Heart left ventricle (tissue), 16 donors: Measurements from ENCODE around the gene CD302. TPM values are rescaled to one million over a fixed set of nuclear protein-coding genes. Genes with fewer than 3 reads are reported as not detected.

ENCODE experiments used
- ATAC-seq, 4 donors: fragments of 200-7000 bp; cut with Tn5 transposase; one replicate each; pipeline ENCODE4 v1.9.1; 2020 to 2022; ENCODE audit warnings: moderate library complexity in 4 of 4, mild to moderate bottlenecking in 3 of 4, moderate number of reproducible peaks in 1 of 4
- DNase-seq, 5 donors: peaks; one replicate each; pipeline ENCODE4 v3.0.0-alpha.2; 2020
- H3K27ac ChIP-seq, 12 donors: fragments of 200-600 bp; sonication (generic) in 4 of 12; one replicate each; pipeline versions ENCODE4 v1.5.0 to v1.8.0; 2016 to 2022; ENCODE audit warnings: mild to moderate bottlenecking in 2 of 12
- H3K27me3 ChIP-seq, 9 donors: fragments of 200-600 bp; sonication (generic) in 2 of 9; one replicate each; pipeline versions ENCODE4 v1.5.1 to v1.8.0; 2016 to 2022; ENCODE audit warnings: mild to moderate bottlenecking in 3 of 9
- H3K36me3 ChIP-seq, 9 donors: fragments of 200-600 bp; sonication (generic) in 2 of 9; one replicate each; pipeline versions ENCODE4 v1.5.0 to v1.8.0; 2018 to 2022; ENCODE audit warnings: mild to moderate bottlenecking in 2 of 9
- H3K4me1 ChIP-seq, 12 donors: fragments of 200-600 bp; sonication (generic) in 4 of 12; one replicate each; pipeline versions ENCODE4 v1.5.0 to v1.8.0; 2016 to 2022; ENCODE audit warnings: mild to moderate bottlenecking in 3 of 12
- H3K4me3 ChIP-seq, 12 donors: fragments of 200-600 bp; sonication (generic) in 4 of 12; one replicate each; pipeline versions ENCODE4 v1.5.0 to v1.8.0; 2017 to 2022; ENCODE audit warnings: mild to moderate bottlenecking in 9 of 12, moderate library complexity in 4 of 12
- H3K9me3 ChIP-seq, 12 donors: fragments of 200-600 bp; sonication (generic) in 4 of 12; one replicate each; pipeline versions ENCODE4 v1.5.0 to v1.8.0; 2016 to 2022; ENCODE audit warnings: mild to moderate bottlenecking in 1 of 12
- CTCF ChIP-seq, 12 donors: fragments of 200-600 bp; sonication (generic) in 4 of 12; IDR thresholded peaks; one replicate each; pipeline versions ENCODE4 v1.5.0 to v1.8.0; 2018 to 2022; ENCODE audit warnings: antibody characterized with exemption in 12 of 12, mild to moderate bottlenecking in 5 of 12
- POLR2A ChIP-seq, 2 donors: fragments of 450-650 bp; IDR thresholded peaks; one replicate each; pipeline ENCODE4 v1.6.1; 2017; ENCODE audit warnings: antibody characterized with exemption in 2 of 2, mild to moderate bottlenecking in 2 of 2, moderate library complexity in 2 of 2
- WGBS, 4 donors: extraction: QIAGEN DNeasy Blood & Tissue Kit in 2 of 4; methylation state at CpG; one replicate each; pipeline versions ENCODE4 v1.1.5 to v1.1.7; 2013 to 2018; 5-methylcytosine and 5-hydroxymethylcytosine counted together
- intact Hi-C, 10 donors: fragments of 100-400 bp; cut with DNase I; formaldehyde crosslinking; loops; one replicate each; pipeline versions ENCODE4 v1.11.1 to v1.14.2; 2022
- polyA plus RNA-seq, 2 donors: library from polyadenylated mRNA; stranded (reverse); fragments of 200-250 nt; gene quantifications; one replicate each; pipeline ENCODE4 v1.2.3, GENCODE V29; 2013
- total RNA-seq, 9 donors: library from RNA; depleted of rRNA in 2 of 9; stranded (reverse); fragments of >200 nt in 2 of 9; fragmentation: NEBNext Ultra II Directional in 3 of 9; extraction: Animal tissue kit (Norgen Biotek cat#: 25700) in 3 of 9; gene quantifications; one replicate each; pipeline versions ENCODE4 v1.1.0 to v1.2.4, GENCODE V29; 2016 to 2023
- donor health status: ischemic (EF 13 %, LVEDD 7.1; RV severe dilation, severe dysfunction).
- donor health status: healthy with polysubstance abuse.
- donor health status: DM: no; HTN: yes; CAD: no.
- donor health status: DM: no; HTN: no; CAD: no.
- donor health status: ischemic (EF 25% LVEDD 6.9; RV normal size, moderate dysfunction).
- donor health status: ischemic (EF 25% LVEDD 5.7; RV mildly dilated, moderate dysfunction).
- donor health status: healthy.
- donor health status: DM: yes; HTN: yes; CAD: no.
- donor health status: ischemic (EF 35%, LVEDD 5.7; RV mildly dilated, moderate dysfunction).
- donor health status: nonischemic (EF 11% LVEDD 7.7; RV severe dilation, severe dysfunction).
- donor health status: DM: yes; HTN: yes; CAD: no.
- donor health status: PGD.
- donor health status: ischemic (EF 29% LVEDD 5.4; RV normal size, mild dysfunction).
- donor health status: nonischemic (EF 23%, LVEDD 6.1; RV moderate dilation, normal function).

CD302 gene
- total and polyA plus RNA-seq, 11 donors = 5.2 to 24.9 (median 10.5) TPM

GRCh38 chr2:159755788-159756187, 42.2 kb downstream of the CD302 start:
- H3K27ac ChIP-seq = peak overlapping the region in 2 of 12 donors; percentile 47 to 50
- H3K36me3 ChIP-seq = peaks cover 4 to 92% (median 73%) of the 10 kb centered on the region in 9 donors
- H3K4me1 ChIP-seq = peaks cover 0 to 61% (median 29%) of the 10 kb centered on the region in 12 donors
- DNase-seq = no peak
- no peak overlapping the region for H3K4me3 ChIP-seq
- no peaks in the 10 kb centered on the region for H3K27me3 ChIP-seq
- intact Hi-C loops = loop anchor here in 3 of 10 donors (5.0 kb wide), 3 partner anchors 37 to 42 kb away; partner anchors contain the start of gene CD302 (in 1 of the 3)
- peak in 3 of 12 donors; percentile 16 to 29 (median 20) for TF ChIP-seq CTCF (IDR thresholded peaks at IDR 0.05)
- TF ChIP-seq POLR2A (IDR thresholded peaks at IDR 0.05) = no peak
- H3K9me3 ChIP-seq = no peaks in the 10 kb centered on the region
- ATAC-seq = peak in 3 of 4 donors; percentile 46 to 56 (median 51)

- H3K4me1 ChIP-seq = peaks cover 0 to 56% (median 27%) of the 10 kb centered on the region in 12 donors
- no peaks in the 10 kb centered on the region for H3K9me3 ChIP-seq
- no peak overlapping the region for H3K4me3 ChIP-seq
- peak overlapping the region in 4 of 12 donors; percentile 46 to 66 (median 48) for H3K27ac ChIP-seq
- WGBS, 4 donors = 55 to 68% (median 63%) methylated on average over 2 of the region's 2 CpGs
- no peak for TF ChIP-seq POLR2A (IDR thresholded peaks at IDR 0.05)
- no peak for TF ChIP-seq CTCF (IDR thresholded peaks at IDR 0.05)
- intact Hi-C loops = loop anchor here in 3 of 10 donors (5.0 kb wide), 3 partner anchors 37 to 42 kb away; partner anchors contain the start of gene CD302 (in 1 of the 3)
- DNase-seq = no peak
- peak in 3 of 4 donors; percentile 53 to 80 (median 74) for ATAC-seq
- H3K36me3 ChIP-seq = peaks cover 0 to 92% (median 71%) of the 10 kb centered on the region in 9 donors
- no peaks in the 10 kb centered on the region for H3K27me3 ChIP-seq
Observed at GRCh38 chr2:159755014-159755413, 43.0 kb downstream of the CD302 start.

- intact Hi-C loops = loop anchor here in 2 of 10 donors (5.0 kb wide), 2 partner anchors 36 to 41 kb away; partner anchors contain the start of gene MARCHF7 (in 1 of the 2)
- Histone ChIP-seq H3K4me3 (no peak overlapping the region), H3K27me3 (no peaks in the 10 kb centered on the region), H3K4me1 (peaks cover 0 to 52% (median 27%) of the 10 kb centered on the region in 12 donors), H3K36me3 (peaks cover 0 to 92% (median 71%) of the 10 kb centered on the region in 9 donors), H3K9me3 (no peaks in the 10 kb centered on the region), H3K27ac (peak overlapping the region in 7 of 12 donors; percentile 5 to 66 (median 39))
- peak in 3 of 4 donors; percentile 15 to 56 (median 48) for ATAC-seq
- WGBS, 4 donors = 43 to 61% (median 48%) methylated on average over 4 of the region's 4 CpGs
- no peak for DNase-seq
- TF ChIP-seq POLR2A (IDR thresholded peaks at IDR 0.05) = no peak
- TF ChIP-seq CTCF (IDR thresholded peaks at IDR 0.05) = no peak
Observed at GRCh38 chr2:159753797-159754196, 44.2 kb downstream of the CD302 start.

GRCh38 chr2:159750873-159751272, 47.1 kb downstream of the CD302 start:
- Histone ChIP-seq H3K36me3 (peaks cover 0 to 92% (median 77%) of the 10 kb centered on the region in 9 donors), H3K4me1 (peaks cover 0 to 43% (median 23%) of the 10 kb centered on the region in 12 donors), H3K27ac (no peak overlapping the region), H3K9me3 (no peaks in the 10 kb centered on the region), H3K4me3 (no peak overlapping the region), H3K27me3 (no peaks in the 10 kb centered on the region)
- DNase-seq (no peak), ATAC-seq (no peak)
- TF ChIP-seq POLR2A (IDR thresholded peaks at IDR 0.05) = no peak
- no peak for TF ChIP-seq CTCF (IDR thresholded peaks at IDR 0.05)
- 55 to 74% (median 64%) methylated on average over 1 of the region's 1 CpG for WGBS, 4 donors
- intact Hi-C loops = loop anchor here in 2 of 10 donors (5.0 kb wide), 2 partner anchors 34 to 39 kb away; partner anchors contain the start of gene MARCHF7 (in 1 of the 2)
